GM12878 (cell line): ENCODE data around the gene LCLAT1. TPM values are rescaled to one million over a fixed set of nuclear protein-coding genes. Genes with fewer than 3 reads are reported as not detected.
A peak's percentile ranks its signal among the peaks of the same experiment; 100 is the strongest.

Source experiments
- CBFB ChIP-seq: IDR thresholded peaks from 2 replicates; pipeline ENCODE4 v1.6.1; 2016; ENCODE audit warnings: antibody characterized with exemption, low read depth
- CREB1 ChIP-seq: IDR thresholded peaks from 2 replicates; pipeline ENCODE4 v1.6.1; 2012; ENCODE audit warnings: low read depth, mild to moderate bottlenecking, inconsistent platforms
- CTCF ChIP-seq, 3 experiments: IDR thresholded peaks in 2 of 3; conservative IDR thresholded peaks in 1 of 3; 2 replicates each; pipeline ENCODE4 v1.5.1; 2011; ENCODE audit warnings: low read depth in 3 of 3, low read length in 3 of 3, mild to moderate bottlenecking in 3 of 3, control low read depth in 2 of 3, moderate library complexity in 2 of 3, inconsistent platforms in 1 of 3, mixed read lengths in 1 of 3; ENCODE audit not compliant: control insufficient read depth in 2 of 3, insufficient read depth in 1 of 3; ENCODE audit errors: extremely low read depth in 1 of 3
- CUX1 ChIP-seq: IDR thresholded peaks from 2 replicates; pipeline ENCODE4 v1.6.1; 2012; ENCODE audit warnings: improper control_type of control experiment, low read depth, low read length; ENCODE audit not compliant: insufficient replicate concordance
- E4F1 ChIP-seq: fragments of 450-650 bp; IDR thresholded peaks from 2 replicates; pipeline ENCODE4 v1.6.1; 2018; ENCODE audit warnings: borderline replicate concordance, mild to moderate bottlenecking; ENCODE audit not compliant: partially characterized antibody
- EZH2 ChIP-seq: IDR thresholded peaks from 2 replicates; pipeline ENCODE4 v1.6.1; 2012; ENCODE audit warnings: low read depth, mild to moderate bottlenecking, control low read depth, inconsistent platforms, low read length, borderline replicate concordance; ENCODE audit not compliant: control insufficient read depth
- FOS ChIP-seq: IDR thresholded peaks from 3 replicates; pipeline ENCODE4 v1.6.1; 2011; ENCODE audit warnings: borderline replicate concordance; ENCODE audit not compliant: insufficient read length; ENCODE audit errors: extremely low read depth
- FOXK2 ChIP-seq: fragments of 450-650 bp; IDR thresholded peaks from 2 replicates; pipeline ENCODE4 v1.6.1; 2017; ENCODE audit warnings: mild to moderate bottlenecking, moderate library complexity
- FOXM1 ChIP-seq: IDR thresholded peaks from 2 replicates; pipeline ENCODE4 v1.6.1; 2012; ENCODE audit warnings: low read depth, mild to moderate bottlenecking, inconsistent platforms, low read length, moderate library complexity
- IKZF2 ChIP-seq, 2 experiments: fragments of 450-650 bp; IDR thresholded peaks; 2 replicates each; pipeline ENCODE4 v1.6.1; 2017; ENCODE audit warnings: mild to moderate bottlenecking in 2 of 2, moderate library complexity in 2 of 2
- KAT2A ChIP-seq: conservative IDR thresholded peaks from 2 replicates; pipeline ENCODE4 v1.6.1; 2011; ENCODE audit warnings: low read depth, low read length; ENCODE audit not compliant: control insufficient read depth
- NFYA ChIP-seq: IDR thresholded peaks from 2 replicates; pipeline ENCODE4 v1.6.1; 2011; ENCODE audit warnings: low read depth, mild to moderate bottlenecking, low read length, improper control_type of control experiment, borderline replicate concordance
- PML ChIP-seq: IDR thresholded peaks from 2 replicates; pipeline ENCODE4 v1.6.1; 2012; ENCODE audit warnings: low read length, inconsistent platforms
- PRDM15 ChIP-seq: fragments of 450-650 bp; formaldehyde crosslinking; IDR thresholded peaks from 2 replicates; pipeline ENCODE4 v1.4.0; 2020; ENCODE audit warnings: mild to moderate bottlenecking, moderate library complexity
- RCOR1 ChIP-seq: conservative IDR thresholded peaks from 2 replicates; pipeline ENCODE4 v1.6.1; 2012; ENCODE audit warnings: low read depth, low read length, improper control_type of control experiment
- SMARCA5 ChIP-seq: fragments of 450-650 bp; IDR thresholded peaks from 2 replicates; pipeline ENCODE4 v1.6.1; 2017; ENCODE audit warnings: mild to moderate bottlenecking
- SUZ12 ChIP-seq: fragments of 200-600 bp; sonication (generic); IDR thresholded peaks from one replicate; pipeline ENCODE4 v1.6.1; 2018; ENCODE audit warnings: antibody characterized with exemption, mild to moderate bottlenecking; ENCODE audit not compliant: unreplicated experiment
- YBX1 ChIP-seq: fragments of 450-650 bp; IDR thresholded peaks from 2 replicates; pipeline ENCODE4 v1.6.1; 2016; ENCODE audit warnings: antibody characterized with exemption
- polyA plus RNA-seq, 11 experiments: library from polyadenylated mRNA; depleted of rRNA in 4 of 11; unstranded in 6 of 11; stranded (reverse) in 5 of 11; fragments of >200 nt; fragmentation: Nextera tagmentation in 4 of 11; fragmentation: Illumina TruSeq in 1 of 11; extraction: Ambion mirVana in 4 of 11; extraction: Trizol in 1 of 11; gene quantifications; 1 replicate in 1 of 11; 2 replicates in 10 of 11; pipeline versions ENCODE4 v1.2.1 to v1.2.3, GENCODE V29; 2011 to 2016; ENCODE audit warnings: inconsistent platforms in 2 of 11, missing spikeins in 2 of 11, low read depth in 1 of 11
- total RNA-seq, 4 experiments: library from RNA; depleted of rRNA in 3 of 4; stranded (reverse); fragments of >200 nt in 3 of 4; fragmentation: Illumina TruSeq in 1 of 4; extraction: Trizol in 1 of 4; gene quantifications; 2 replicates each; pipeline versions ENCODE4 v1.2.1 to v1.2.3, GENCODE V29; 2013 to 2021

The LCLAT1 gene
- total and polyA plus RNA-seq, 10 of the 15 experiments (the other 5 are each of a cell fraction or from before 2014, with no cell fraction given): 8.1 to 33.0 (median 15.9) TPM

GRCh38 chr2:30627151-30627550 is 180.1 kb downstream of the LCLAT1 start (continued):
- TF ChIP-seq FOS (no peak), E4F1 (no peak), CBFB (0 out of 2 replicates have a peak, but pooled peaks have one; percentile 27), RCOR1 (no peak), FOXK2 (no peak), YBX1 (no peak), KAT2A (no peak), SMARCA5 (no peak), CREB1 (peak; percentile 57; the same call in 1 of the 2 replicates), FOXM1 (peak; percentile 67), NFYA (no peak), IKZF2 (IDR thresholded peaks at IDR 0.05) (no peak), SUZ12 (no peak), PRDM15 (CRISPR knock-in tag) (no peak), CTCF (IDR thresholded peaks at IDR 0.05 in 2 of 3, conservative IDR thresholded peaks at IDR 0.05 in 1 of 3; ENCODE audit: control insufficient read depth in 2 of 3, extremely low read depth in 1 of 3, insufficient read depth in 1 of 3, low read depth in 3 of 3, low read length in 3 of 3) (no peak), EZH2 (no peak), PML (peak; percentile 36; the same call in 1 of the 2 replicates), CUX1 (no peak)
